OCI-LY7 (cell line): Measurements from ENCODE around the gene RPS6KA5. TPM values are rescaled to one million over a fixed set of nuclear protein-coding genes. Genes with fewer than 3 reads are reported as not detected.
A peak's percentile ranks its signal among the peaks of the same experiment; 100 is the strongest.

Experiments
- BruUV-seq: library from RNA; stranded (reverse); fragments of 400-500 nt; replicated peaks from 2 replicates; lab custom pipeline; 2021; lab: Mats Ljungman, UMichigan
- CTCF ChIA-PET: fragments of 300-600 bp; sonication (Branson Sonifier 250); formaldehyde crosslinking; loops from one replicate; lab custom pipeline; 2022; ENCODE audit warnings: antibody characterized with exemption; ENCODE audit not compliant: unreplicated experiment; lab: Charles Lee
- POLR2A ChIA-PET: fragments of 300-600 bp; sonication (Branson Sonifier 250); formaldehyde crosslinking; loops from one replicate; lab custom pipeline; 2022; ENCODE audit warnings: antibody characterized with exemption; lab: Charles Lee
- DNase-seq: peaks from one replicate; pipeline ENCODE4 v3.0.0-alpha.2; 2015; ENCODE audit warnings: low spot score
- H2AFZ ChIP-seq: fragments of 200-600 bp; sonication (generic), shearing (Covaris generic); 2 replicates; pipeline ENCODE4 v1.6.1; 2014; ENCODE audit warnings: mild to moderate bottlenecking, antibody characterized with exemption, low read length, moderate library complexity
- H3K27ac ChIP-seq: fragments of 200-600 bp; sonication (generic); 2 replicates; pipeline ENCODE4 v1.5.1; 2014; ENCODE audit warnings: mixed run types, low read depth, mild to moderate bottlenecking, moderate library complexity, low read length, inconsistent platforms; ENCODE audit not compliant: poor library complexity, severe bottlenecking
- H3K36me3 ChIP-seq: fragments of 200-600 bp; sonication (generic); 2 replicates; pipeline ENCODE4 v1.6.1; 2014; ENCODE audit warnings: mild to moderate bottlenecking, antibody characterized with exemption, low read length, moderate library complexity, mixed read lengths; ENCODE audit not compliant: insufficient read depth
- H3K4me1 ChIP-seq: fragments of 200-600 bp; sonication (generic); 2 replicates; pipeline ENCODE4 v1.5.1; 2014; ENCODE audit warnings: mild to moderate bottlenecking, low read length; ENCODE audit not compliant: insufficient read depth, poor library complexity, severe bottlenecking
- H3K4me2 ChIP-seq: fragments of 200-600 bp; sonication (generic); 2 replicates; pipeline ENCODE4 v1.6.1; 2014; ENCODE audit warnings: mild to moderate bottlenecking, low read length
- H3K4me3 ChIP-seq: fragments of 200-600 bp; sonication (generic); 2 replicates; pipeline ENCODE4 v1.5.1; 2014; ENCODE audit warnings: mild to moderate bottlenecking, low read depth, low read length; ENCODE audit not compliant: poor library complexity, severe bottlenecking
- H3K79me2 ChIP-seq: fragments of 200-600 bp; sonication (generic); 2 replicates; pipeline ENCODE4 v1.6.1; 2016; ENCODE audit warnings: low read depth, mild to moderate bottlenecking, low read length, moderate library complexity, mixed read lengths; ENCODE audit not compliant: insufficient read depth
- H3K9me2 ChIP-seq: fragments of 200-600 bp; sonication (generic); 2 replicates; pipeline ENCODE4 v1.6.1; 2016; ENCODE audit warnings: mild to moderate bottlenecking, low read length, mixed read lengths; ENCODE audit not compliant: insufficient read depth
- H3K9me3 ChIP-seq: fragments of 200-600 bp; sonication (generic); 2 replicates; pipeline ENCODE4 v1.6.1; 2014; ENCODE audit warnings: mild to moderate bottlenecking, mixed run types, low read length, mixed read lengths
- H4K20me1 ChIP-seq: fragments of 200-600 bp; sonication (generic); 2 replicates; pipeline ENCODE4 v1.6.1; 2014; ENCODE audit warnings: mild to moderate bottlenecking, antibody characterized with exemption, low read length, moderate library complexity, mixed read lengths; ENCODE audit not compliant: insufficient read depth
- CTCF ChIP-seq: fragments of 200-600 bp; sonication (generic); conservative IDR thresholded peaks from 2 replicates; pipeline ENCODE4 v1.5.1; 2014; ENCODE audit warnings: mild to moderate bottlenecking, antibody characterized with exemption, low read length, moderate library complexity, mixed read lengths
- EZH2phosphoT487 ChIP-seq: fragments of 200-600 bp; sonication (generic); IDR thresholded peaks from 2 replicates; pipeline ENCODE4 v1.6.1; 2018; ENCODE audit warnings: low read depth, borderline replicate concordance, mild to moderate bottlenecking, mixed run types, antibody characterized with exemption, low read length, moderate library complexity, mixed read lengths
- intact Hi-C: fragments of 100-400 bp; cut with micrococcal nuclease; formaldehyde crosslinking; loops from one replicate; pipeline ENCODE4 v1.10.0; 2022; ENCODE audit not compliant: unreplicated experiment
- total RNA-seq, 2 experiments: library from RNA; depleted of rRNA in 1 of 2; stranded (reverse); fragments of >200 nt in 1 of 2; shearing (Covaris generic) in 1 of 2; gene quantifications; 2 replicates each; pipeline ENCODE4 v1.2.3, GENCODE V29; 2014 to 2022

Gene RPS6KA5
- total RNA-seq, 2 experiments from 2014 or later: 9.6 to 12.7 TPM

GRCh38 chr14:90816681-90817436 is 243.6 kb downstream of the RPS6KA5 start:
- Histone ChIP-seq H3K79me2 (no peaks in the 10 kb centered on the region), H2AFZ (no peak overlapping the region), H4K20me1 (no peaks in the 10 kb centered on the region), H3K4me2 (no peak overlapping the region), H3K9me2 (no peaks in the 10 kb centered on the region), H3K4me1 (no peaks in the 10 kb centered on the region), H3K36me3 (no peaks in the 10 kb centered on the region), H3K4me3 (no peak overlapping the region), H3K27ac (no peak overlapping the region), H3K9me3 (no peaks in the 10 kb centered on the region)
- ChIA-PET CTCF (no interaction called here), POLR2A (no interaction called here)
- TF ChIP-seq CTCF: no peak
- TF ChIP-seq EZH2phosphoT487: no peak
- intact Hi-C loops: no loop called here
- BruUV-seq: no TSS peak
- no peak for DNase-seq

- Histone ChIP-seq H3K36me3 (no peaks in the 10 kb centered on the region), H4K20me1 (no peaks in the 10 kb centered on the region), H3K4me1 (no peaks in the 10 kb centered on the region), H3K79me2 (no peaks in the 10 kb centered on the region), H3K4me2 (no peak within 1 kb of the TSS), H3K9me2 (no peaks in the 10 kb centered on the region), H2AFZ (no peak within 1 kb of the TSS), H3K9me3 (no peaks in the 10 kb centered on the region), H3K27ac (no peak within 1 kb of the TSS), H3K4me3 (no peak within 1 kb of the TSS)
- ChIA-PET CTCF (no interaction called here), POLR2A (no interaction called here)
- no peak for TF ChIP-seq CTCF
- intact Hi-C loops: no loop called here
- BruUV-seq: no TSS peak
- peak; percentile 20 for DNase-seq
Measured at GRCh38 chr14:90815822-90816662, 244.4 kb downstream of the RPS6KA5 start, which contains the start of gene TTC7B. Gene TTC7B (minus strand): TSS chr14:90816430. CDS start chr14:90816295, 135 bp downstream.

GRCh38 chr14:90815572-90815821 is 244.9 kb downstream of the RPS6KA5 start:
- no peaks in the 10 kb centered on the region for H3K4me1 ChIP-seq
- no peak overlapping the region for H3K4me2 ChIP-seq
- H3K36me3 ChIP-seq: no peaks in the 10 kb centered on the region
- H3K9me2 ChIP-seq: no peaks in the 10 kb centered on the region
- intact Hi-C loops: no loop called here
- no peak overlapping the region for H3K4me3 ChIP-seq
- no peak for DNase-seq
- no peaks in the 10 kb centered on the region for H4K20me1 ChIP-seq
- TF ChIP-seq EZH2phosphoT487 (no peak), CTCF (no peak)
- no peaks in the 10 kb centered on the region for H3K79me2 ChIP-seq
- ChIA-PET CTCF (no interaction called here), POLR2A (no interaction called here)
- H2AFZ ChIP-seq: no peak overlapping the region
- BruUV-seq: no TSS peak
- H3K27ac ChIP-seq: no peak overlapping the region
- H3K9me3 ChIP-seq: no peaks in the 10 kb centered on the region
